ENCODE data around the gene CNIH2. TPM values are rescaled to one million over a fixed set of nuclear protein-coding genes. Genes with fewer than 3 reads are reported as not detected.

CNIH2 gene
- total and polyA plus RNA-seq, 2 of the 13 experiments (the other 11 are each of a cell fraction or from before 2014, with no cell fraction given): 0.60 to 0.69 TPM

DNA sequence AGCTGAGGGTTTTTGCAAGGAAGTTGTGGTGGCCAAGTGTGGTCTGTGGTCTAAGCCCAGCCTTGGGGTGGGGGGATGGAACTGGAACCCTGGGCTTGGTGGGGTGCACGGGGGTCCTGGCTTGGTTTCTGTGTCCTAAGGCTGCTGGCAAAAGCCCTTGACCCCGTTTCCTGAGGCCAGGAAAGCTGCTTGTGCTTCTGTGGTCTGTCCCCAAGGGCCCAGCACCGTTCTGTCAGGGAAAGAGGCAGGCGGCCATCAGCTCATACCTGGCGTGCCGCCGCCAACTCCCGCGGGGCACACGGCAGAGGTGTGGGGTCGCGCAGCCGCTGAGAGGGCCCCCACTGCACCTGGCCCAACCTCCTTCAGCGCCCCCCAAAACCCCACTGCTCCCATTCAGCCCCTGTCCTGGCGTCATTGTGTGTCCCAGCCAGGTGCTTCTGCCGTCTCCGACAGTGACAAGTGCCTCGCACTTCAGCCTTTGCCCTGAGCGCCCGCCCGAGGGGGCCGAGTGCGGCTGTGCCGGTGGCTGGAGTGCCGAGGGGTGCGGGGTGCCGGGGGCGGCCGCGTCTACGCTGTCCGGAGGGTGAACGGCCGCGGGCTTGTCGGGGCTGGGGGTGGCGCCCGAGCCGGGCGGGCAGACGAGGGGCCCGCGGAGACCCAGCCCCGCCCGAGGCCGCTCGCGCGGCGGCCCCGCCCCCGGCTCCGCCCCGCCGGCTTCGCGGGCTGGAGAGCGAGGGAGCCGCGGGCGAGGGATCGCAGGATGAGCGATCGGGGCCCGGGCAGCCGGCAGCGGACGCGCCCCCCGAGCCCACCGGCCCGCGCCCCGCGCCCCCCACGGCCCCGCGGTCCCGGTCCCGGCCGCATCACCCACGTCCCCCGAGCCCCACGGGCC lies at the start of gene CNIH2 (continued):
- TF ChIP-seq, protein P1, sequence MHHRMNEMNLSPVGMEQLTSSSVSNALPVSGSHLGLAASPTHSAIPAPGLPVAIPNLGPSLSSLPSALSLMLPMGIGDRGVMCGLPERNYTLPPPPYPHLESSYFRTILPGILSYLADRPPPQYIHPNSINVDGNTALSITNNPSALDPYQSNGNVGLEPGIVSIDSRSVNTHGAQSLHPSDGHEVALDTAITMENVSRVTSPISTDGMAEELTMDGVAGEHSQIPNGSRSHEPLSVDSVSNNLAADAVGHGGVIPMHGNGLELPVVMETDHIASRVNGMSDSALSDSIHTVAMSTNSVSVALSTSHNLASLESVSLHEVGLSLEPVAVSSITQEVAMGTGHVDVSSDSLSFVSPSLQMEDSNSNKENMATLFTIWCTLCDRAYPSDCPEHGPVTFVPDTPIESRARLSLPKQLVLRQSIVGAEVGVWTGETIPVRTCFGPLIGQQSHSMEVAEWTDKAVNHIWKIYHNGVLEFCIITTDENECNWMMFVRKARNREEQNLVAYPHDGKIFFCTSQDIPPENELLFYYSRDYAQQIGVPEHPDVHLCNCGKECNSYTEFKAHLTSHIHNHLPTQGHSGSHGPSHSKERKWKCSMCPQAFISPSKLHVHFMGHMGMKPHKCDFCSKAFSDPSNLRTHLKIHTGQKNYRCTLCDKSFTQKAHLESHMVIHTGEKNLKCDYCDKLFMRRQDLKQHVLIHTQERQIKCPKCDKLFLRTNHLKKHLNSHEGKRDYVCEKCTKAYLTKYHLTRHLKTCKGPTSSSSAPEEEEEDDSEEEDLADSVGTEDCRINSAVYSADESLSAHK (CRISPR knock-in tag; IDR thresholded peaks at IDR 0.05; ENCODE audit: borderline replicate concordance): no peak
- TF ChIP-seq ERF (CRISPR knock-in tag; IDR thresholded peaks at IDR 0.05) (no peak), PLSCR1 (CRISPR knock-in tag; IDR thresholded peaks at IDR 0.05; ENCODE audit: borderline replicate concordance) (no peak), ZNF678 (CRISPR knock-in tag; IDR thresholded peaks at IDR 0.05) (no peak), ZSCAN30 (CRISPR knock-in tag; IDR thresholded peaks at IDR 0.05) (no peak), ZNF253 (CRISPR knock-in tag; IDR thresholded peaks at IDR 0.05; ENCODE audit: borderline replicate concordance) (no peak), RFX5 (IDR thresholded peaks at IDR 0.05; ENCODE audit: low read depth, low read length) (no peak), TOPORS (CRISPR knock-in tag; IDR thresholded peaks at IDR 0.05) (0 out of 2 replicates have a peak, but pooled peaks have one; percentile 29), ZNF260 (CRISPR knock-in tag; IDR thresholded peaks at IDR 0.05; ENCODE audit: borderline replicate concordance, low read depth) (no peak), SRY (CRISPR knock-in tag; IDR thresholded peaks at IDR 0.05) (no peak), DR1 (CRISPR knock-in tag; IDR thresholded peaks at IDR 0.05) (0 out of 2 replicates have a peak, but pooled peaks have one; percentile 37), ATF7 (IDR thresholded peaks at IDR 0.05) (no peak), ATF7 (CRISPR knock-in tag; IDR thresholded peaks at IDR 0.05) (no peak), ZNF775 (CRISPR knock-in tag; IDR thresholded peaks at IDR 0.05; ENCODE audit: borderline replicate concordance) (no peak), ZFX (CRISPR knock-in tag; IDR thresholded peaks at IDR 0.05; ENCODE audit: low read depth) (0 out of 2 replicates have a peak, but pooled peaks have one; percentile 15), TBX3 (IDR thresholded peaks at IDR 0.05; ENCODE audit: borderline replicate concordance) (no peak), SIX4 (CRISPR knock-in tag; IDR thresholded peaks at IDR 0.05) (no peak), ZMAT3 (CRISPR knock-in tag; conservative IDR thresholded peaks at IDR 0.05) (no peak), ZNF10 (CRISPR knock-in tag; IDR thresholded peaks at IDR 0.05; ENCODE audit: borderline replicate concordance, low read depth) (no peak), ZNF878 (CRISPR knock-in tag; IDR thresholded peaks at IDR 0.05) (no peak), AKAP8 (CRISPR knock-in tag; IDR thresholded peaks at IDR 0.05) (peak; percentile 66; the same call in 1 of the 2 replicates), ZNF781 (CRISPR knock-in tag; IDR thresholded peaks at IDR 0.05; ENCODE audit: borderline replicate concordance, not compliant biosample characterization) (no peak)
- TF ChIP-seq, protein P2, sequence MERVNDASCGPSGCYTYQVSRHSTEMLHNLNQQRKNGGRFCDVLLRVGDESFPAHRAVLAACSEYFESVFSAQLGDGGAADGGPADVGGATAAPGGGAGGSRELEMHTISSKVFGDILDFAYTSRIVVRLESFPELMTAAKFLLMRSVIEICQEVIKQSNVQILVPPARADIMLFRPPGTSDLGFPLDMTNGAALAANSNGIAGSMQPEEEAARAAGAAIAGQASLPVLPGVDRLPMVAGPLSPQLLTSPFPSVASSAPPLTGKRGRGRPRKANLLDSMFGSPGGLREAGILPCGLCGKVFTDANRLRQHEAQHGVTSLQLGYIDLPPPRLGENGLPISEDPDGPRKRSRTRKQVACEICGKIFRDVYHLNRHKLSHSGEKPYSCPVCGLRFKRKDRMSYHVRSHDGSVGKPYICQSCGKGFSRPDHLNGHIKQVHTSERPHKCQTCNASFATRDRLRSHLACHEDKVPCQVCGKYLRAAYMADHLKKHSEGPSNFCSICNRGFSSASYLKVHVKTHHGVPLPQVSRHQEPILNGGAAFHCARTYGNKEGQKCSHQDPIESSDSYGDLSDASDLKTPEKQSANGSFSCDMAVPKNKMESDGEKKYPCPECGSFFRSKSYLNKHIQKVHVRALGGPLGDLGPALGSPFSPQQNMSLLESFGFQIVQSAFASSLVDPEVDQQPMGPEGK (CRISPR knock-in tag; IDR thresholded peaks at IDR 0.05): peak; percentile 56
- TF ChIP-seq, protein P3, sequence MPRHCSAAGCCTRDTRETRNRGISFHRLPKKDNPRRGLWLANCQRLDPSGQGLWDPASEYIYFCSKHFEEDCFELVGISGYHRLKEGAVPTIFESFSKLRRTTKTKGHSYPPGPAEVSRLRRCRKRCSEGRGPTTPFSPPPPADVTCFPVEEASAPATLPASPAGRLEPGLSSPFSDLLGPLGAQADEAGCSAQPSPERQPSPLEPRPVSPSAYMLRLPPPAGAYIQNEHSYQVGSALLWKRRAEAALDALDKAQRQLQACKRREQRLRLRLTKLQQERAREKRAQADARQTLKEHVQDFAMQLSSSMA (CRISPR knock-in tag; IDR thresholded peaks at IDR 0.05): no peak

All from HepG2 (cell line).